NCI-H446 (cell line): ENCODE measurements around the gene CSAD.
A peak's percentile ranks its signal among the peaks of the same experiment; 100 is the strongest.

ENCODE experiments used
- DNase-seq, 2 experiments: peaks; one replicate each; lab custom pipeline; 2025; lab: John Stamatoyannopoulos, UW

The CSAD gene

DNA sequence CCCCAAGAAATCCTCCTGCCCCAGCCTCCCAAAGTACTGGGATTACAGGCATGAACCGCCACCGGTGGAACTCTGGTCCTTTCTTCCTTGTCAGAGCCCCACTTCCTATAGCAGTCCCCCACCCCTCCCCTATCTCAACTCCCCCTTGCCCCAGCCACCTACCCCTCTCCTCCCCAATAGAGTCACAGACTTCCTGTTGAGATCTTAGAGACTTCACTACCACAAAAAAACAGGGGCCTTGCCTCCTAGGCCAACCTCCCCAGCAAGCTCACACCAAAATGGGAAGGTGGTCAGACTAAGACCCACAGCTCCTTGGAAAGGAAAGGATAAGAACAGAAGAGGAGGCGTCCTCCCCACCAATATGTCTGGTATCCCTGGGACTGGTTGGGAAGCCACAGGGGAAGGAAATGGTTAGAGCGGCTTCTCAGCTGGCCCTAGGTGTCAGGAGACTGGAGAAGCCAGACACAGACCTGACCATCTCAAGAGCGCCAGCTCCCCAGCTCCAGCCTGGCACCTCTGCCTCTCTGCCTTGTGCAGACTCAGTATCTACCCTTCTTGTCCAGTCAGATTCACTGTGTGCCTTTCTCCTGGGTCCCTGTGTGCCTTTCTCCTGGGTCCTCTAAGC, 17.9 kb upstream of the CSAD start:
- DNase-seq, result no peak

DNA sequence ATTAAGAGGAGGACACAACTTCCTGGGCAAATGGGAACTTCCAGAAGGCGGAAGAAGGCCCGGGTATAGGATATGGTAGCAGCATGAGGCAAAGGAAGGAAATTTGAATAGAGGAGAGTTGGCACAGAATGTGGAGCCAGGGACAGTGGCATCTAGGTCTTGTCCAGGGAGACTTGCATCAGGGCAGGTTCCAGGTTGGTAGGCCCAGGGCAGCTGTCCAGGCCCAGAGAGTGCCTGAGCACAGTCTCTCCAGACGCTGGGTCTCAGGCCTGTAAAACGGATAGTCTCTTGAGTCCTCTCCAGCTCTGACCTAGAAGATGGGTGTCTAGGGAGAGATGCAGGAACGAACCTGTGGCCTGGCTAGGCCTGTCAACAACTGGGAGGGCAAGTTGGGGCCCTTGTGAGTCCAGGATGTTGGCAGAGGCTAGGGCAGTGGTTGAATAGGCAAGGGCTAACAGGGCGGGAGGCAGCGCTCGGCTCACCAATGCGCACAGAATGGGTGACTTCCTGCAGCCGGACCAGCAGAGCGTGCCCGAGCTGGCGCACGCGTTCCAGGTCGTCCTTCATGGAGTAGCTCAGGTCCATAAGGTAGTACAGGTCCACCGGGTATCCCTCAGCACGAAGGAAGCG, 16.4 kb upstream of the CSAD start:
- no peak for DNase-seq

GRCh38 chr12:53196486-53196885, 15.8 kb upstream of the CSAD start:
- DNase-seq, result no peak

DNA sequence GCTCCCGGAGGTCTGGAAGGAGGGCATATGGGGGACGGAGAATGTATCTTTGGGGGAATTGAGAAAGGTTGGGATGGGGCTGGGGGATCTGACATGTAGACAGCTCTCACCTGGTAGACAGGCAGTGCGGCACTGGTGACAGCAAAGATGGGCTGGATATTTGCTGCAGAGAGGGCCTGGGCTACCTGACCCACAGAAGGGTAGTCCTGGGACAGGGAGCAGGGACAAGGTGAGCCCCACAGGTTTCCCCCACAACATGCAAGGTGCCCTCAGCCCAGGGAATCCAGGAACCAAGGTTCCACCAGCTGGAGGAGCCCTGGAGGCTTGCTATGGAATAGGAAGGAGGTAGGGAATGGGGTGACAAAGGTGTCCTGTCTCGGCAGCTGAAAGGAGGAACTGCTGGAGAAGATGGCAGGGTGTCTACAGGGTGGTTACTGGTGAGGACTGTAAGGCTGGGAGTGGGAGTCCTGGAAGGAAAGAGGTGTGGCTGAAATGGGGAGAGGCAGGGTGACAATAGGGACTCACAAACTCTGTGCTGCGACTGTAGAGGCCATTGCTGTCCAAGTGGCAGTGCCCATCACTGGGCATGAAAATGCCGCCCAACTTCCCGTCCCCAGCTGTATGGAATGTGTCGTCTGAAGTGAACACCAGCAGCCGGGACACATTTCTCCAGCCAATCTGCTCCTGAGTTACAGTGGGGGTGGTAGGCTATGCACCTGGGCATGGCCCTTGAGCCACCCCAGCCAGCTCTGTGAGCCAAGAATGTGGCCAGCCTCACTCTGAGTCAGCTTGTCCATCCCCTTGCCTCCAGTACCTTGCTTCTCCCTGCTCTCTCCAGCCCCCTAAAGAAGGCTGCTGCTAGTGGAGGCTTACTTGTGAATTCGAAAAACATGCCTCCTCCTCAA, 15.0 kb upstream of the CSAD start:
- no peak for DNase-seq

DNA sequence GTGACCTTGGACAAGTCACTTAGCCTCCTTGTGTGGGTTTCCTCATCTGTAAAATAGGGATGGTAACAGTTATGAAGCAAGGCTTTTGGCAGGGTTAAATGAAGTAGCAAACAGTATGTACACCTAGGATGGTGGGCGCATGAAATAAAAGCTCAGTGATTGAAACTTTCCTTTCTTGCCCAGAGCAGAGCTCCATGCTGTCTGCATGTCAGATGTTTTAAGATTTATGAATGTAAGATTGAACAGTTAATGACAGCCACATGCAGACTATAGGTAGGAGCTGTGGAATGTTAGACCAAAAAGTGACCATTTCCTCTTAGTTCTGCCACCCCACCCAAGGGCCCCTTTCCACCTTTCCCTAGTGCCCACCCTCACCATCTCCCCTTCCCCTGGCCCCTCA, 14.2 kb upstream of the CSAD start:
- no peak for DNase-seq

DNA sequence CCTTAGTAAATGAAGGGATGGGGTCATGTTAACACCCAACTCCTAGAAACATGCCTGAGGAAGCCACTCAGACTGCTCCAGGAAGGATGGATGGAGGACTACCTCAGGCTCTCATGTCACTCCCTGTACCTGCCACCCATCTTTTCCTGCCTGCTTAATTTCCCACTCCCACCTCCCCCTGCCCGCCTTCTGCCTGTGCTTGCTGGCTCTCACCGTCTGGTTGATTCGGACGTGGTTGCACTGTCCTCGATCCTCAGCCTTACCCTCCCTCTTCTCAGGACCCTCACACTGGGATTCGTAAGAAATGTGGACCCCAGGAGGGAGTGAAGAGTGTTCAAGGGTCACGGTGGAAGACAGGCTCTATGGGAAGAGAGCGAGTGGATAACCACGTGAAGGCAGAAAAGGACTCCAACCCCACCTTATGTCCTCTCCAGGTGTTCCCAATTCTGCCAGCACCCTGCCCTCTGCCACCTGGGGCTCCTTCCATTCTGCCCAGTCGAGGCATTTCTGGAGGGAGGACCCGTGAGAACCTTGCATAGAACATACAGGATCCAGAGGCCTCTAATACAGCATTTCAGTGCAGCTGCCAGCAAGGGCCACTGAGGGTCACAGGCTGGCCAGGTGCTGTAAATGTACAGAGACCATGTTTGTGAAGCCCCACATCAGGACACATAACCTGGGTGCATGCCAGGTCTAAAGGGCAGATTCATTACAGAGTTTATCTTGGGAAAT, 13.4 kb upstream of the CSAD start:
- no peak for DNase-seq

GRCh38 chr12:53193040-53193439, 12.3 kb upstream of the CSAD start:
- no peak for DNase-seq

DNA sequence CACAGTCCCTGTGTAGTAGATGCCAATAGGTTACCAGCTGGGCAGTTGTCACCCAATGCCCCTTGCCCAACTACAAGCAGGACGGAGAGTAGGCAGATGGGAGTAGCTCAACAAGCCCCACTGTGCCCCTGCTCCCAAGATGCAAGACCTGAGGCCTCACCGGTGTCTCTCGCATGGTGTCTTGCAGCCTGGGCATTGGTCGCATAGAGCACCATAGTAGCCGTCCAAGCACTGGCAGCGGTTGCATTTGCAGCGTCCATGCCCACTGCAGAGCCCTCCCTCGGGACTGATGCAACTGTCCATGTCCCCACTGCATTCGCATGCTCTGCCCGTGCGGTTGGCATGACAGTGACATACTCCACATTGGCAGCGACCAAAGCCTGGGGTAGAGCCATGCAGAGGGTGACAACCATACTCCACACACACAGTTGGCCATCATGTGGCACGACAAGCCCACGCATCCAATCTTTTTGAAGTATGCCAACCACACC, 11.9 kb upstream of the CSAD start:
- DNase-seq, result no peak

- DNase-seq, result no peak
These were observed 11.3 kb upstream of the CSAD start for GRCh38 chr12:53191885-53192530.

DNA sequence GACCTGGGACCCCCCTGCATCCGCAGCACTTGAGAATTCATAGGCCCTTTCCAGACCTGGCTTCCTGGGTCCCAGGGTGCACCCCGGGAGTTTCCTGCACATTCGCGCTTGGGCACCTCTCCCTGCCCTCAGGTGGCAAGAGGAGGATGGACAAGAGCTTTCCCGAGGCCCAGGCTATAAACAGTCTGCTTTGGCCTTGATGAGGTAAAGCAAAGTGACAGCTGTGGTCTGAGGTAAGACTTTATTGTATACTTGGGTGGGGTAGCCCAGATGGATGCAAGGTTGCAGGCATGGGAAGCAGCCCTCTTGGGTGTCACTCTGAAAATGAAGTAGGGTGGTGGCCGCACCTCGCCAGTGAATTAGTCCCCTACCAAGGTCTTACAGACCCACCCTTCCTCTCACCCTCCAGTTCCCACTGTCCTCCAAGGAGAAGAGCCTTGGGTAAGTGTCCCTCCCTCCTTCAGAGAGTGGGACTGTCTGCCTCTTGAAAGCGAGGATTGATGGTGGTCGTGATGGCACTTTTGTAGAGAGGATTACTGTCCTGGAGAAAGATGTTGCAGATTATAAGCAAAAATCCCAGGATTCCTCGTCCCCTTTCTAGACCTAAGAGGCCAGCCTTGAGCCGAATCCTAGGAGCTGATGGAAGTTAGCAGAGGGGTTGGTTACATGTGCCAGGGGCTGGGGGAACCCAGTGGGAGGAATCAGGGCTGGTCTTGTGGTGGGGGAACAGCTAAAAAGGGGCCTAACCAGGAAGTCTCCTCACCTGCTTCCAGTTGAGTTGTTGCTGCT, 10.6 kb upstream of the CSAD start:
- DNase-seq, result no peak

DNA sequence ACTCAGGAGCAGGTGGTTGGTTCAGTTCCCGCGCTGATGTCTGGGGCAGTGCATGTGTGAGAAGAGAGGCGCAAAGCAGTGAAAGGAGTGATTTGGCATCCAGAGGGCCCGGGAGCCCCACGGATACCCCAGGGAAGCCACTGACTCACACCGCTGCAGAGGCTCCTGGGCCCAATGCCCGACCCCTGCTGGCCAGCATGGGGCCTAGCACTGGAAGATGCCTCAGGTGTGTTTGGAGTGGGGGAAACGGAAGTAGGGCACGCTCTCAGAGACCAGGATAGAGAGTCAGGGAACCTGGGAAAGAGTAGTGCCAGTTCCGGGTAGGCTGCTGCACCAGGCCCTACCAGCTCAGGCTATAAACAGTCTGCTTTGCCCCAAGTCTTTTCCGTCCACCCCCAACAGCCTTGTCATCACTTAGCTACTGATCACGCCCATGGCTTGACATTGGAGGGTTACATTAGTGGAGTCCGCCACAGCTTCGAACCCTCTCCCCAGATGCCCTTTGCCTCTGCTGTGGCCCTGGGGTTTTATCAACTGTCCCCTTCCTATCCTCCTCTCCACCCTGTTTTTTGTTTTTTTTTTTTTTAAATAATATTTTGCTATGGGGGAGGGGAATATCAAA, 9.5 kb upstream of the CSAD start:
- DNase-seq, result peak in 1 of 2 experiments; percentile 40

GRCh38 chr12:53187145-53187899, 6.6 kb upstream of the CSAD start:
- no peak for DNase-seq

DNA sequence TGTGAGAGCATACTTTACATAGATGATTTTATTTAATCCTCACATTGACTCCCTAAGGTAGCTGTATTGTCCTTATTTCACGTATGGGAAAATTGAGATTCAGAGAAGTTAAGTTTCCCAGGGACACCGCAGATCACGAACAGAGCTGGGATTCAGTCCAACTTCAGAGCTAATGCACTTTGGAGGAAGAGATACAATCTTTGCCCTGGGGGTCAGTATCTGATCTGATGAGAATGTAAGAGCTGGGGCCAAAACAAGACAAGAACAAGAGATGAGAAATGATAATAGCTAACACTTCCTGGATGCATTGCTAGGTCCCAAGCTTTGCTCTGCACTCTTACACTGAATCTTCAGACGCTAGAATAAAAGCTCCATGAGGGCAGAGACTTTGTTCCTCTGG, 6.0 kb upstream of the CSAD start:
- no peak for DNase-seq

GRCh38 chr12:53185582-53186153, 4.9 kb upstream of the CSAD start:
- DNase-seq, result no peak

DNA sequence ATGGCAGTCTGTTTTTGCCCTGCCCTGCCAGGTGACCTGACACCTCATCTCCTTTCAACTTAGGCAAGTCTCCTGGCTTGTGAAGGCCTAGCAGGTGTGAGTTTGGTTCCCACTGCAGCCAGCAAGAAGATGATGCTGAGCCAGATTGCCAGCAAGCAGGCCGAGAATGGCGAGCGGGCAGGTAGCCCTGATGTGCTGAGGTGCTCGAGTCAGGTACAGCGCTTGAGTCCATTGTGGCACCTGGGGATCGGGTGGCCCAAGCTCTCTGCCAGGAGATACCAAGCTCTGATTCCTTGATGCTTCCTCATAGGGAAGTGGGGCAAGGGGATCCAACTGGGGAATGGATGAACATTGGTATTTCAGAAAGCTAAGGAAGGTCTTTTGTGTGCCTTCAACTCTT, 4.1 kb upstream of the CSAD start:
- DNase-seq, result no peak

DNA sequence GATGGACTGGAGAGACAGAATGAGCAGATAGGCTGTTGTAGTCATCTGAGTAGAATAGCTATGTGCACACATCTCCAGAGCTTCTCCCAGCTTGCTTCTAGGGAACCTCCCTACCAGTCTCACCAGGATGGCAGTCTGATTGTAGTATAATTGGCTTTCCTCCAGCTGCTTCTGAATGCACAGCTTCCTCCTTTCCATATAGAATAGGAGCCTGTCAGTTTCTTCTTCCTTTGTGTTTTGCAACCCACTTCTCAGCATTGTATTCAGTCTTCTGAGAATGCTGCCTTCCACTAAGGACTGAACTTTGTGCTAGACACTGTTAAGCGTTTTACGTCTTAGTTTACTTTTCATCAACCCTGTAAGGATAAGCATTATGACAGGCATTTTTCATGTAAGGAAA, 2.2 kb upstream of the CSAD start:
- DNase-seq, result peak in 1 of 2 experiments; percentile 6

DNA sequence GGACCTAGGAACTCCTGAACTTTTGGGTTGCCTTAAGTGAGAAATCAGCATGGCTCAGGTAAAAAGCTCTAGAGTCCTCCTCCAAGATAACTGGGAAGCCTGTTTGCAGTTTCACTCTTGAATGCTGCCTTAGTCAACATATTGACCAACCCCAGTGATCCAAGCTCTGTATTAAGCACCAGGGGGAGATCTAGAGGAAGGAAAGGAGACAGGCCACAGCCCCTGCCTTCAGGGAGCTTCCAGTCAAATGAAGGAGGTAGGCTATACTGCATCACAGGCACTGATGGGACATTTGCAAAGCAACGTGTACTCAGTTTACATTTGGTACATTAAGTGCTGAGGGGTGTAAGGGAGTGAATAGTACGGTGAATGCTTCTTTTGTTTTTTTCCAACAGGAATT, 1.2 kb upstream of the CSAD start:
- DNase-seq, result no peak

DNA sequence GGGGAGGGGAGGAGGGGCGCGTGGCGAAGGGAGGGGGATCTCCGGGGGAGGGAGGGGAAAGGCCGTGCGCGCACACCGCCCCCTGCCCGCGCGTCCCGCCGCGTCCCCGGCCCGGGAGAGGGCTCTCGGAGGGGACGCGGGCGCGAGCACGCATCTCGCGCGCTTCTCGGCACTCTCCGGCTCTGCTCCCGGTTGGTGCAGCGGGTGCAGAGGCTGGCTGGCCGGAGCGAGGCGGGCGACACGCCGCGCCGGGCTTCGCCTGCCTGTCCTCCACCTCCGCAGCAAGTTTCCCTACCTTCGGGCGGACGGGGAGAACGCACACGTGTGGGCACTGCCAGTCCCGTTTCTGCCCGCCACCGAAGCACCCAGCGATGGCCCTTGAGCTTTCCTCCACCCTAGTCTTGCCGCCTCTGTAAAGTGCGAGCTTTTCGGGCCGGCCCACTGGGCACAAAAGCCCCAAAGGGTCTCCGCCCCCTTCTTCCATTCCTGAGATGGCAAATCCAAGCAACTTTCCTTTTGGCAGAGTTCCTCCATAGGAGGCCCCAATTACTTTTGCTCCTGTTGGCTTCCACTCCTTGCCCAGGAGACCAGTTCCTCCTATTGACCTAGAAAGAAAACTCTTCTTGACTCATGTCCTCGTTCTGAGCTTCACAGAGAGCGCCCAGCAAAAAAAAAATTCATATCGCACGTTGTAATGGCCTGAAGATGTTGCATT, 363 bp upstream of the CSAD start:
- DNase-seq, result peak; percentile 66 to 85
